Stimulated activated CD8-positive, alpha-beta memory T cell treated with anti-CD3 and anti-CD28 coated beads, Interleukin-7, amount 100 ng/mL, for 48 hours (primary cell): ENCODE measurements around the gene TRAPPC1.

Experiments used
- DNase-seq, 2 donors: peaks; one replicate each; pipeline ENCODE4 v3.0.0-alpha.2; 2020; ENCODE audit warnings: low read depth in 1 of 2; ENCODE audit errors: extremely low read depth in 1 of 2

Gene TRAPPC1

GRCh38 chr17:7881276-7882054 is 50.3 kb downstream of the TRAPPC1 start:
- no peak for DNase-seq
